Sigmoid colon (tissue), 7 donors: ENCODE results near the gene MMP2. TPM values are rescaled to one million over a fixed set of nuclear protein-coding genes. Genes with fewer than 3 reads are reported as not detected.

Source experiments
- DNase-seq: peaks from one replicate; pipeline ENCODE4 v3.0.0-alpha.2; 2019
- H3K27ac ChIP-seq, 4 donors: fragments of 200-600 bp; sonication (generic); one replicate each; pipeline ENCODE4 v1.5.1; 2016 to 2019; ENCODE audit warnings: mild to moderate bottlenecking in 1 of 4
- H3K27me3 ChIP-seq, 3 donors: fragments of 200-600 bp; sonication (generic); one replicate each; pipeline ENCODE4 v1.5.1; 2019; ENCODE audit warnings: mild to moderate bottlenecking in 1 of 3
- H3K36me3 ChIP-seq, 4 donors: fragments of 200-600 bp; sonication (generic); one replicate each; pipeline ENCODE4 v1.5.1; 2016 to 2019
- H3K4me1 ChIP-seq, 4 donors: fragments of 200-600 bp; sonication (generic); one replicate each; pipeline ENCODE4 v1.5.1; 2017 to 2019
- H3K4me3 ChIP-seq, 4 donors: fragments of 200-600 bp; sonication (generic); one replicate each; pipeline ENCODE4 v1.5.1; 2017 to 2019; ENCODE audit warnings: mild to moderate bottlenecking in 2 of 4, moderate library complexity in 1 of 4
- H3K9me3 ChIP-seq, 4 donors: fragments of 200-600 bp in 3 of 4; sonication (generic) in 3 of 4; one replicate each; pipeline versions ENCODE4 v1.5.1 to v1.6.1; 2013 to 2019
- EP300 ChIP-seq, 4 donors: sonication (generic); formaldehyde crosslinking; IDR thresholded peaks; one replicate each; pipeline ENCODE4 v1.6.1; 2017; ENCODE audit warnings: antibody characterized with exemption in 4 of 4
- POLR2A ChIP-seq, 2 donors: fragments of 450-650 bp; IDR thresholded peaks; one replicate each; pipeline ENCODE4 v1.6.1; 2016; ENCODE audit warnings: antibody characterized with exemption in 2 of 2, mild to moderate bottlenecking in 2 of 2, moderate library complexity in 2 of 2
- POLR2AphosphoS5 ChIP-seq, 4 donors: sonication (generic); formaldehyde crosslinking; IDR thresholded peaks; one replicate each; pipeline ENCODE4 v1.6.1; 2017; ENCODE audit warnings: antibody characterized with exemption in 4 of 4
- WGBS, 2 donors: extraction: QIAGEN DNeasy Blood & Tissue Kit; methylation state at CpG; one replicate each; pipeline ENCODE4 v1.1.7; 2013; 5-methylcytosine and 5-hydroxymethylcytosine counted together
- intact Hi-C: fragments of 100-400 bp; cut with DNase I; formaldehyde crosslinking; loops from one replicate; pipeline ENCODE4 v1.15.1; 2023
- polyA plus RNA-seq, 3 donors: library from polyadenylated mRNA; stranded (reverse); fragments of 200-250 nt; gene quantifications; one replicate each; pipeline ENCODE4 v1.2.3, GENCODE V29; 2013
- total RNA-seq, 4 donors: library from RNA; depleted of rRNA; stranded (reverse); fragments of >200 nt; gene quantifications; one replicate each; pipeline ENCODE4 v1.1.0, GENCODE V29; 2016
- TF ChIP-seq, protein P1 (sequence below), 4 experiments: fragments of 450-650 bp in 3 of 4; fragments of 200-600 bp in 1 of 4; IDR thresholded peaks; one replicate each; pipeline ENCODE4 v1.5.1; 2016 to 2019; ENCODE audit warnings: antibody characterized with exemption in 4 of 4, mild to moderate bottlenecking in 3 of 4, moderate library complexity in 2 of 4
- donor health status: healthy with polysubstance abuse.
- donor health status: Bipolar disorder and iron deficiency.
- donor health status: healthy.

The MMP2 gene
- total and polyA plus RNA-seq, 7 donors, result 7.2 to 280 (median 142) TPM

DNA sequence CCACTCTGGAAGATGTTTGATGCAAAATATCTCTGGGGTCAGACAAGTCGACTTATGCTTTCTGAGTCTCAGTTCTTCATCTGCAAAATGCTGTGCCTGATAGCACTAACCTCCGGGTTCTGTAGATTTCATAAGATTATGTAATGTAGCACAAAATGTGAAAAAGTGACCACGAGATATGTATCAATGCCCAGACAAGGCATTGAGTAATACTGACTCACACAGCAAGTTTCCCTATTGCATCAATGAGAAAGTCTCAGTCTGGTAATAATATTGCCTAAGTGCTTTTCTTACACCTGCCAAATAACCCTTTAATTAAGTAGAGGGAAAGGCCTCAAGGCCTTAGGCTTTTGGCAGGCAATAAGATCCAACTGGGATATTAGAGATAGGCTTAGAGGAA lies 41.4 kb upstream of the MMP2 start:
- intact Hi-C loops, result no loop called here
- H3K27ac ChIP-seq, result no peak overlapping the region
- WGBS, 2 donors, result 63 to 74% methylated on average over 3 of the region's 3 CpGs

DNA sequence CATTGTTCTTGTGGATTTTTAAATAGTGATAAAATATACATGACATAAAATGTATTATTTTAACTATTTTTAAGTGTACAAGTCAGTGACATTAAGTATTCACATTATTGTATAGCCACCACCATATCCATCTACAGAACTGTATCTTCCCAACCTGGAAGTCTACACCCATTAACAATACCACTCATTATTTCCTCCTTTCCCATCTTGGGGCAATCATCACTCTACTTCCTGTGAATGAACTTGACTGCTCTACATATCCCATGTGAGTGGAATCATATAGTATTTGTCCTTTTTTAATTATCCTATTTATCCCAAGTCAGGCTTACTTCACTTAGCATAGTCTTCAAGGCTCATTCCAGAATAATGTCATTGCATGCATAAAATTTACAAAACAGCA lies 40.7 kb upstream of the MMP2 start:
- Histone ChIP-seq H3K27ac (no peak overlapping the region), H3K4me1 (no peaks in the 10 kb centered on the region)
- intact Hi-C loops, result no loop called here

More for the DNA sequence above, 41.4 kb upstream of the MMP2 start:
- Histone ChIP-seq H3K36me3 (no peaks in the 10 kb centered on the region), H3K9me3 (no peaks in the 10 kb centered on the region), H3K27me3 (no peaks in the 10 kb centered on the region), H3K4me3 (no peak overlapping the region), H3K4me1 (no peaks in the 10 kb centered on the region)
- peak in 3 of 4 donors; percentile 22 to 80 (median 48) for TF ChIP-seq POLR2AphosphoS5 (IDR thresholded peaks at IDR 0.05)
- TF ChIP-seq, protein P1, sequence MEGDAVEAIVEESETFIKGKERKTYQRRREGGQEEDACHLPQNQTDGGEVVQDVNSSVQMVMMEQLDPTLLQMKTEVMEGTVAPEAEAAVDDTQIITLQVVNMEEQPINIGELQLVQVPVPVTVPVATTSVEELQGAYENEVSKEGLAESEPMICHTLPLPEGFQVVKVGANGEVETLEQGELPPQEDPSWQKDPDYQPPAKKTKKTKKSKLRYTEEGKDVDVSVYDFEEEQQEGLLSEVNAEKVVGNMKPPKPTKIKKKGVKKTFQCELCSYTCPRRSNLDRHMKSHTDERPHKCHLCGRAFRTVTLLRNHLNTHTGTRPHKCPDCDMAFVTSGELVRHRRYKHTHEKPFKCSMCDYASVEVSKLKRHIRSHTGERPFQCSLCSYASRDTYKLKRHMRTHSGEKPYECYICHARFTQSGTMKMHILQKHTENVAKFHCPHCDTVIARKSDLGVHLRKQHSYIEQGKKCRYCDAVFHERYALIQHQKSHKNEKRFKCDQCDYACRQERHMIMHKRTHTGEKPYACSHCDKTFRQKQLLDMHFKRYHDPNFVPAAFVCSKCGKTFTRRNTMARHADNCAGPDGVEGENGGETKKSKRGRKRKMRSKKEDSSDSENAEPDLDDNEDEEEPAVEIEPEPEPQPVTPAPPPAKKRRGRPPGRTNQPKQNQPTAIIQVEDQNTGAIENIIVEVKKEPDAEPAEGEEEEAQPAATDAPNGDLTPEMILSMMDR (IDR thresholded peaks at IDR 0.05), result no peak
- DNase-seq, result no peak

DNA sequence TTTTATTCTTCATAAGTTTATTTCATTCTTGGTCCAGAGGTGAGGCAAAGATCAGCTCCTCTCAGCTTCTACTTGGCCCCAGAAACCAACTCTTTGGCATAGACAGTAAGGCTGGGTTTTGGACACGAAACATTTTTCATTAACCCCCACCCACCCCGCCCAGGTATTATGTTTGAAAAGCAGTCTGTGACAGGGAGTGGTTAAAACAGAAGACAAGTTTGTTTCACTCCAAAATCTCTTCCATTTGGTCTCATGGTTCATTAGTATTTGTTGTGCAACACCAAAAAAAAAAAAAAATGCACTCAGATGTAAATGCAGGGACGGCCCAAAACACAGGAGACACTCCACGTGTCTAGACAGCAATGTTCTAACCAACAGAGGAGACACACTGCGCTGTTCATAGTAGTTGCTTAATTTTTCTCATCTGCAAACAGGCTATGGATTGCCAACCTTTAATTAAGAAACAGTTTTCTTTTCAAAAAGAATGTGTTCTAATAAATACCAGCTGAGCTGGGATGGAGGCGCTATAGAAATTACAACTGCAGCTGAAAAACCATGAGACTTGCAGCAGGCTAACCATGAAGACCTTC lies 39.8 kb upstream of the MMP2 start:
- Histone ChIP-seq H3K9me3 (no peaks in the 10 kb centered on the region), H3K27ac (peak overlapping the region in 1 of 4 donors; percentile 58), H3K27me3 (no peaks in the 10 kb centered on the region), H3K4me1 (no peaks in the 10 kb centered on the region), H3K4me3 (no peak overlapping the region), H3K36me3 (no peaks in the 10 kb centered on the region)
- no peak for DNase-seq
- intact Hi-C loops, result no loop called here
- 83 to 90% methylated on average over 6 of the region's 6 CpGs for WGBS, 2 donors
- TF ChIP-seq POLR2AphosphoS5 (IDR thresholded peaks at IDR 0.05), result peak in 1 of 4 donors; percentile 17
- TF ChIP-seq, protein P1 (IDR thresholded peaks at IDR 0.05), result no peak

More for the DNA sequence above, 40.7 kb upstream of the MMP2 start:
- DNase-seq, result no peak
- Histone ChIP-seq H3K4me3 (no peak overlapping the region), H3K27me3 (no peaks in the 10 kb centered on the region), H3K36me3 (no peaks in the 10 kb centered on the region), H3K9me3 (no peaks in the 10 kb centered on the region)
- TF ChIP-seq EP300 (IDR thresholded peaks at IDR 0.05) (no peak), POLR2A (IDR thresholded peaks at IDR 0.05) (no peak), POLR2AphosphoS5 (IDR thresholded peaks at IDR 0.05) (no peak)
- TF ChIP-seq, protein P1 (IDR thresholded peaks at IDR 0.05), result no peak

DNA sequence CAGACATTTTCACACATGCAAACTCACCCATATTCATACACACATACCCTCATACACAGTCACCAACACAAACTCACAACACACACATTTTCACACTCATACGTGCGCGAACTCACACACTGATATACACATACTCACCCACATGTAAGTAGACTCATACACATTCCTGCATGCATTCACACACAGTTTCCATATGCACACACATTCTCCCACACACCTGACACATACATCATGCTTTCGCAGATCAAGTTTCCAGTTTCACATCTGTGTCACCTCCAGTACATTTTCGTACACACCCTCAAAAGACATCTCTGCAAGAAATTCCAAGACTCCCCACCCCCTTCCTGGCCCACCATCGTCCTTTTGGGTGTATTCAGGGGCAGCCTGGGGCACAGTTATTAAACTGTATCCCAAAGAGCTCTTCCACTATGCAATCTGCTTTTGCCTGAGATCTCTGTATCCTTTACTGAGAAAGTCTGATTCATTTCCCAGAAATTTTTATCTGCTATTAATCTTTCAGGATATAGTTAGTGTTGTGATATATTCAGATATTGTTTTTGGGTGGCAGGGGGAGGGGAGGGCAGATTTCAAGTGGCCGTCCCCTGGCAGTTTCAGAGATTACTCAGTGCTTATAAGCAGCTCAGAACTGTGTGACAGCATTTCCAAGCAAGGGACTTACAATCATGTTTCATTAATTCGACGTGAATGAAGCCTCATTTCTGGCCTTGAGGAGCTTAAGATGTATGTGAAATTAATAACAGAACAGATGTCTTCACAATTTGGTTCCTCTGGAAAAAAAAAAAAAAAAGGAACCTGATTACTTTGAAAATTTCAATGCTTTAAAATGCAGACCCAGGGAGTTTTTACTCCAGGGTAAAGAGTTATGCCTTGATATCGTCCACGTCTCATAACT lies 35.3 kb upstream of the MMP2 start:
- Histone ChIP-seq H3K4me1 (no peaks in the 10 kb centered on the region), H3K36me3 (no peaks in the 10 kb centered on the region), H3K4me3 (no peak overlapping the region), H3K9me3 (peaks cover 0 to 3% (median 0%) of the 10 kb centered on the region in 4 donors), H3K27ac (no peak overlapping the region), H3K27me3 (no peaks in the 10 kb centered on the region)
- intact Hi-C loops, result no loop called here
- no peak for TF ChIP-seq EP300 (IDR thresholded peaks at IDR 0.05)
- TF ChIP-seq, protein P1 (IDR thresholded peaks at IDR 0.05), result no peak
- TF ChIP-seq POLR2A (IDR thresholded peaks at IDR 0.05), result no peak
- no peak for TF ChIP-seq POLR2AphosphoS5 (IDR thresholded peaks at IDR 0.05)
- DNase-seq, result no peak
- 58 to 73% methylated on average over 11 of the region's 11 CpGs for WGBS, 2 donors
